Lower lobe of right lung (tissue), 2 donors: Measurements from ENCODE around the gene KCNC3. TPM values are rescaled to one million over a fixed set of nuclear protein-coding genes. Genes with fewer than 3 reads are reported as not detected.
"Not testable (repeated sequence)": the region's sequence is repeated elsewhere in the genome, so short reads cannot be mapped to it uniquely, and the experiment has no call there.

Experiments
- ATAC-seq, 2 donors: fragments of 200-7000 bp; cut with Tn5 transposase; one replicate each; pipeline ENCODE4 v1.9.1; 2020 to 2022; ENCODE audit warnings: mild to moderate bottlenecking in 2 of 2, moderate library complexity in 2 of 2
- DNase-seq: peaks from one replicate; pipeline ENCODE4 v3.0.0-alpha.2; 2020
- H3K27ac ChIP-seq: fragments of 200-600 bp; one replicate; pipeline ENCODE4 v1.8.0; 2022
- H3K27me3 ChIP-seq: fragments of 200-600 bp; one replicate; pipeline ENCODE4 v1.8.0; 2022; ENCODE audit warnings: low read depth
- H3K36me3 ChIP-seq: fragments of 200-600 bp; one replicate; pipeline ENCODE4 v1.8.0; 2022; ENCODE audit warnings: mild to moderate bottlenecking
- H3K4me1 ChIP-seq: fragments of 200-600 bp; one replicate; pipeline ENCODE4 v1.8.0; 2022
- H3K4me3 ChIP-seq: fragments of 200-600 bp; one replicate; pipeline ENCODE4 v1.8.0; 2022; ENCODE audit warnings: mild to moderate bottlenecking
- H3K9me3 ChIP-seq: fragments of 200-600 bp; one replicate; pipeline ENCODE4 v1.8.0; 2022
- intact Hi-C: fragments of 100-400 bp; cut with DNase I; formaldehyde crosslinking; loops from one replicate; pipeline ENCODE4 v1.11.0; 2022
- total RNA-seq: library from RNA; stranded (reverse); fragmentation: NEBNext Ultra II Directional; extraction: Animal tissue kit (Norgen Biotek cat#: 25700); gene quantifications from one replicate; pipeline ENCODE4 v1.2.1, GENCODE V29; 2021
- TF ChIP-seq, protein P1 (sequence below): fragments of 200-600 bp; IDR thresholded peaks from one replicate; pipeline ENCODE4 v1.8.0; 2022; ENCODE audit warnings: antibody characterized with exemption, mild to moderate bottlenecking
- donor health status: DM: no; HTN: yes; CAD: no; lungs with severe emphysema.

KCNC3 gene
- total RNA-seq, 1 donor from 2014 or later = 11.1 TPM

DNA sequence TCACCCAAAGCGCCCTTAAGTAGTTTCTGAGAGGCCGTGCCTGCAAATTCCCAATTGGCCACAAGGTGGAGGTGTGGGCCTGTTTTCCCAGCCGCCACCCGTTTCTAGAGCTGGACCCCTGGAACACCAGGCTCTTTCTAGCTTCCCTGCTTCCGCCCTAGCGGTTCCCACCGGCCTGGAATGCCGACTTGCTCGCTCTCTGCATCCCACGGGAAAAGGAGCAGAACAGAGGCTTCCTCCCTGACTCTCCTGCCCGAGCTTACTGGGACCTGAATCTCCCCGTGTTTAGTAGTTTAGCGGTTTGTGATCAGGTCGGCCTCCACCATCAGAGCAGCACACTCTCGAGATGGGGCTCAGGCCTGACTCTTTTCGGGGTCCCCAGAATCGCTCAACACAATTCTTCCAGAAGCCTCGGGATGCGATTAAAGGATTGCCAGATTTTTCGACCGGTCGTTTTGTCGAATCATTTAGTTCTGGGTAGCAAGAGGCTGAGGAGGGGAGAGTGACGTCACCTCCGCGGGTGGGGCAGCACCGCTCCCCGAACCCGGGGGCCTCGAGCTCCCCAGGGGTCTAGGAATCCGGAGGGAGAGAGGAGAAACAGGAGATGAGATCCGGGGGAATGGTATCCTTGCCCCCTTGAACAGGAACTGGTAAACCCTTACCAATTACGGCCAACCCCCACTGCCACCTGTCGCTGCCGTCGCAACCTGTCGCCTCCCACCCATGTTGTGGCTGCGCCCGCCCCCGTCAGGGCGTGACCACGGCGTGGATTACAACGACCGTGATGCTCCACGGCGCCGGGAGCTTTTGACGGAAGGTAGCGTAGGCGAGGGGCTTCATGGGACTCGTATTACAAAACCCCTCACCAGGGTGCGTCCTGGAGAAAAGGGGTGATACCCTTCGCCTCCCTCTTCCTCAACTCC is 28.3 kb upstream of the KCNC3 start:
- peak; percentile 70 to 80 for ATAC-seq
- Histone ChIP-seq H3K9me3 (no peaks in the 10 kb centered on the region), H3K4me3 (peak overlapping the region; percentile 55), H3K27me3 (no peaks in the 10 kb centered on the region), H3K4me1 (peaks cover 27% of the 10 kb centered on the region), H3K27ac (peak overlapping the region; percentile 88), H3K36me3 (peaks cover 4% of the 10 kb centered on the region)
- DNase-seq = peak; percentile 84
- intact Hi-C loops = no loop called here
- TF ChIP-seq, protein P1, sequence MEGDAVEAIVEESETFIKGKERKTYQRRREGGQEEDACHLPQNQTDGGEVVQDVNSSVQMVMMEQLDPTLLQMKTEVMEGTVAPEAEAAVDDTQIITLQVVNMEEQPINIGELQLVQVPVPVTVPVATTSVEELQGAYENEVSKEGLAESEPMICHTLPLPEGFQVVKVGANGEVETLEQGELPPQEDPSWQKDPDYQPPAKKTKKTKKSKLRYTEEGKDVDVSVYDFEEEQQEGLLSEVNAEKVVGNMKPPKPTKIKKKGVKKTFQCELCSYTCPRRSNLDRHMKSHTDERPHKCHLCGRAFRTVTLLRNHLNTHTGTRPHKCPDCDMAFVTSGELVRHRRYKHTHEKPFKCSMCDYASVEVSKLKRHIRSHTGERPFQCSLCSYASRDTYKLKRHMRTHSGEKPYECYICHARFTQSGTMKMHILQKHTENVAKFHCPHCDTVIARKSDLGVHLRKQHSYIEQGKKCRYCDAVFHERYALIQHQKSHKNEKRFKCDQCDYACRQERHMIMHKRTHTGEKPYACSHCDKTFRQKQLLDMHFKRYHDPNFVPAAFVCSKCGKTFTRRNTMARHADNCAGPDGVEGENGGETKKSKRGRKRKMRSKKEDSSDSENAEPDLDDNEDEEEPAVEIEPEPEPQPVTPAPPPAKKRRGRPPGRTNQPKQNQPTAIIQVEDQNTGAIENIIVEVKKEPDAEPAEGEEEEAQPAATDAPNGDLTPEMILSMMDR = peak; percentile 84

DNA sequence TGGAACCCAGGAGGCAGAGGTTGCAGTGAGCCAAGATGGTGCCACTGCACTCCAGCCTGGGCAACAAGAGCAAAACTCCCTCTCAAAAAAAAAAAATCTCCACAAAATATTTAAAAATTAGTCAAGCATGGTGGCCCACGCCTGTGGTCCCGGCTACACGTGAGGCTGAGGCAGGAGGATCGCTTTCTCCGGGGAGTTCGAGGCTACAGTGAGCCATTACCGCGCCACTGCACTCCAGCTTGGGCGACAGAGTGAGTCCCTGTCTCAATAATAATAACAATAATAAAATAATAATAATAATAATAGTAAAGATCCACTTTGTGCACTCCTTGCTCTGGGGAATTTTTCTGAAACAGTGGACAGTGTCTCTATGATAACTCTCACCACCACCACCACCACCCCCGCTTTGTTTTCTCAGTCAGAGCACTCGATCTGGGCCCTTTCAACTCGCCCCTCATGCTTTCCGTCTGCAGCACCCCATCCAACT is 27.6 kb upstream of the KCNC3 start:
- peaks cover 4% of the 10 kb centered on the region for H3K36me3 ChIP-seq
- no peaks in the 10 kb centered on the region for H3K9me3 ChIP-seq
- TF ChIP-seq, protein P1 = no peak
- intact Hi-C loops = no loop called here
- H3K4me1 ChIP-seq = peaks cover 27% of the 10 kb centered on the region
- H3K27me3 ChIP-seq = no peaks in the 10 kb centered on the region
- DNase-seq (peak; percentile 44), ATAC-seq (no peak)
- H3K4me3 ChIP-seq = peak overlapping the region; percentile 55
- H3K27ac ChIP-seq = peak overlapping the region; percentile 88

DNA sequence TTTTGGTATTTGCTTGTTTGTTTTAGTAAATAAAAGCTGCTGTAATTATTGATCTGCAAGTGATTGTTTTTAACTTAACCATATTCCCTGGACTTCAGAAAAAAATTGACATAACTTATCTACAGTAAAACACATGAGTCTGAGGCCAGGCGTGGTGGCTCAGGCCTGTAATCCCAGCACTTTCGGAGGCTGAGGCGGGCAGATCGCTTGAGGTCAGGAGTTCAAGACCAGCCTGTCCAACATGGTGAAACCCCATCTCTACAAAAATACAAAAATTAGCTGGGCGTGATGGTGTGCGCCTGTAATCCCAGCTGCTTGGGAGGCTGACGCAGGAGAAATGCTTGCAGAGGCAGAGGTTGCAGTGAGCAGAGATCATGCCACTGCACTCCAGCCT is 24.3 kb upstream of the KCNC3 start:
- H3K27me3 ChIP-seq, H3K27ac ChIP-seq, H3K36me3 ChIP-seq, ATAC-seq, H3K9me3 ChIP-seq, H3K4me3 ChIP-seq, intact Hi-C loops: not testable (repeated sequence)
- DNase-seq = peak; percentile 28
- H3K4me1 ChIP-seq = peaks cover 14% of the 10 kb centered on the region

DNA sequence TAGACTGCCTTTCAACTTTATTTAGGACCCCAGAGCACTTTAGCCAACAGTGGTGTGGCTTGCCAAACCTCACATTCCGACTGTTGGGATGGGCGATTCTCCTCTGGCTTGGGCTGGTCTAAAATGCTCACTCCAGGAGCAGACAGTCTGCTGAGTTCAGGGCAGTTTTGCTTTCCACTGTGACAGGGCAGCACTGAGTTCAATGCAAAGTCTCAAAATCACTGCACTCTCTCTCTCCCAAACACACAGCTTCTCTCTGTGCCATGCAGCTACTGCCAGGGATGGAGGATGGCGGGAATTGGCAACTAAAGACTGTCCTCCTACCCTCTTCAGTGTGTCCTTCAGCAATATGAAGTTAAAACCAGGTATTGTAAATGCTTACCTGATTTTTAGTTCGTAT is 23.1 kb upstream of the KCNC3 start:
- ATAC-seq (no peak), DNase-seq (no peak)
- peaks cover 1% of the 10 kb centered on the region for H3K4me1 ChIP-seq
- no peaks in the 10 kb centered on the region for H3K9me3 ChIP-seq
- H3K27me3 ChIP-seq = no peaks in the 10 kb centered on the region
- no peaks in the 10 kb centered on the region for H3K36me3 ChIP-seq
- H3K4me3 ChIP-seq = no peak overlapping the region
- H3K27ac ChIP-seq = no peak overlapping the region
- intact Hi-C loops = no loop called here
- TF ChIP-seq, protein P1 = no peak

DNA sequence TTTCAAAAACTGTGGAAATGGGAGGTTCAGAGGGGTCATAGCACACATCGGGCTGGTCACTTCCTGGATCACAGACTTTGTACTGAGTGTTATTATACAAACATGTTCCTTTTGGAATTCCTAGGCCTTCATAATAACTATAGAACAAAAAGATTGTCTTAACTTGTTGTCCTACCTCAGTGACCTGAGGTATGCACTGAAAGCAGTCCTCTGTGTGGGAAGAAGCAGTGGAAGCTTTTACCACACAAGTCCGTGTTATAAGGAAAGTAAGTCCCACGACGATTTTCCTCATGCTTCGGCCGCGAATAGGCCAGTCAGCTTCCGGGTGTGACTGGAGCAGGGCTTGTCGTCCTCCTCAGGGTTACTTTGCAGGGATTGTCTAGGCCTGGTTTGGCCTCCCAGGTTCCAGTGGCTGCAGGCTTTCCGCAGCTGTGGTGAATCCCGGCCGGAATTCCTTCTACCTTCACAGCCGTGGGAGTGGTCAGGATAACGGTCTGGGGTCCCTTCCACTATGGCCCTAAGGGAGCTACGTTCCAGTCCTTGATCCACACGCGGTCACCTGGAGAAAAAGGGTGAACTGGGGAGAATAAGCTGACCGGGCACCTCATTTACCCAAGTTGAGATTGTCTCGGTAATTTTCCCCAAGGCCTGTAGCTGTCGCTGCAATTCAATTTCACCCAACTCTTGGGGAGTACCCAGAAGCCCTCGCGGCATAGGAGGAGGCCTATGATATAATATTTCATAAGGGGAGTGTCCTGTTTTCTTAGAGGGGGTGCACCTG is 20.3 kb upstream of the KCNC3 start:
- DNase-seq = peak; percentile 18
- intact Hi-C loops = no loop called here
- ATAC-seq = no peak
- Histone ChIP-seq H3K36me3 (no peaks in the 10 kb centered on the region), H3K4me3 (no peak overlapping the region), H3K27me3 (no peaks in the 10 kb centered on the region), H3K9me3 (no peaks in the 10 kb centered on the region), H3K4me1 (no peaks in the 10 kb centered on the region), H3K27ac (no peak overlapping the region)
- TF ChIP-seq, protein P1 = no peak

DNA sequence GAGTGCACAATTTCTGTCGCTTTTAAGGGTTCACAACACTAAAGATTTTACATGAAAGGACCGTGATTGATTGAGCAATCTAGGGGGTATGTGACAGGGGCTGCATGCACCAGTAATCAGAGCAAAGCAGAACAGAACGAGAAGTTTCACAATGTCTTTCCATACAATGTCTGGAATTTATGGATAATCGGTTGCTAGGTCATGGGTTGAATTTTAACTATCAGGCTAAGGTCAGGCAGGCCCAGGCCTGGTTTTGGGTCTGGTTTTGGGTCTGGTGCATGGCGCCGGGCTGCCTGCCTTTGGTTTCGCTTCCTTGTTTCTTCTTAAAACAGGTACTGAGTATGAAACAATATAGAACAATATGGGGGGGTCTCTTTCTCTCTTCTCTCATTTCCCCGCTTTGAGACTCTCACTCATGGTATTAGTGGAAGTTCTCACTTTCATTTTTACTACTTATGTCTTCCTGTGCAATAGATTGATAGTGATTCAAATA is 18.0 kb upstream of the KCNC3 start:
- H3K36me3 ChIP-seq, H3K4me3 ChIP-seq, H3K9me3 ChIP-seq, ATAC-seq, intact Hi-C loops, H3K27me3 ChIP-seq, H3K27ac ChIP-seq, H3K4me1 ChIP-seq: not testable (repeated sequence)
- peak; percentile 49 for DNase-seq
